Airway epithelial cell (primary cell): Measurements from ENCODE around the gene SYTL5. TPM values are rescaled to one million over a fixed set of nuclear protein-coding genes. Genes with fewer than 3 reads are reported as not detected.

Experiments
- total RNA-seq: library from RNA; depleted of rRNA; stranded (reverse); fragments of >200 nt; gene quantifications from 2 replicates; pipeline ENCODE4 v1.2.3, GENCODE V29; 2015

SYTL5 gene
- 2.7 and 3.4 TPM in 2 replicates for total RNA-seq

DNA sequence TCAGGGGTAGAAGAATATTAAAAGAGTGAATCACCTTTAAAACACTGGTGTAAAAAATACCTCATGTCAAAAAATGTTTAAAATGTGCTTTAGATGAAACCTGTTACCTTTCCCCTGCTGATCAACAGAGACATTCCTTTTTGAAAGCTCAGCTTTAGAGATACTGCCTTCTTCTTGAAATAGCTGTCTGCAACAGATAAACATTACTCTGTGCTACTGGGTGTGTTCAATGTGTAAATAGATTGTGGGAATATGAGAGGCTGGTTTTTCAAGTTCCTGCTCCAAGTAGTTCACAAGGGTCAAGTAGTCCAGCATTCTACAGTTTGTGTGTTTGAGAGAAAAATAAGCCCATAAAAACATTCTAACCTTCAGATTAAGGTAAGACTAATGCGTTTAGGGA lies at the start of gene SYTL5:
Gene SYTL5, plus strand, starts transcription at position 263 of the 400 bp plus-strand sequence. CDS start 27,337 bp downstream, outside the sequence.

Other genes with a start within 250 kb of the SYTL5 start
- gene CYBB, start 226.5 kb upstream of the SYTL5 start, total RNA-seq = not detected in 2 replicates
- 34.5 and 44.4 TPM in 2 replicates for gene DYNLT3, start 159.0 kb upstream of the SYTL5 start, total RNA-seq
- 11.2 and 13.6 TPM in 2 replicates for gene SRPX, start 214.3 kb downstream of the SYTL5 start, total RNA-seq